ENCODE measurements around the gene CLSTN2. TPM values are rescaled to one million over a fixed set of nuclear protein-coding genes. Genes with fewer than 3 reads are reported as not detected.

CLSTN2 gene
- total and polyA plus RNA-seq, 4 donors = 20.7 to 44.5 (median 22.7) TPM

- DNase-seq (ENCODE audit: low read depth in 4 of 6, low spot score in 6 of 6) = no peak
- no peaks in the 10 kb centered on the region for H3K36me3 ChIP-seq (ENCODE audit: control insufficient read depth, insufficient read depth, low read length)
- whole genome bisulfite sequencing (ENCODE audit: insufficient coverage) = no CpG with 5 or more reads among the region's 1 CpG
Measured at GRCh38 chr3:140288595-140288994, 353.6 kb downstream of the CLSTN2 start.

GRCh38 chr3:140290105-140290504, 355.1 kb downstream of the CLSTN2 start:
- H3K4me3 ChIP-seq (ENCODE audit: low read depth, low read length) = no peak overlapping the region
- peaks cover 3% of the 10 kb centered on the region for H3K4me1 ChIP-seq (ENCODE audit: control insufficient read depth, insufficient read depth, low read length)
- whole genome bisulfite sequencing (ENCODE audit: insufficient coverage) = 57% methylated on average over 1 of the region's 2 CpGs
- H3K9me3 ChIP-seq (ENCODE audit: control insufficient read depth, insufficient read depth, low read length) = no peaks in the 10 kb centered on the region
- H3K27ac ChIP-seq (ENCODE audit: low read depth, low read length) = no peak overlapping the region
- H3K27me3 ChIP-seq (ENCODE audit: control insufficient read depth, insufficient read depth, low read length) = no peaks in the 10 kb centered on the region
- H3K36me3 ChIP-seq (ENCODE audit: control insufficient read depth, insufficient read depth, low read length) = no peaks in the 10 kb centered on the region
- DNase-seq (ENCODE audit: low read depth in 4 of 6, low spot score in 6 of 6) = no peak

More at GRCh38 chr3:140288595-140288994, 353.6 kb downstream of the CLSTN2 start:
- Histone ChIP-seq H3K4me3 (ENCODE audit: low read depth, low read length) (no peak overlapping the region), H3K4me1 (ENCODE audit: control insufficient read depth, insufficient read depth, low read length) (peaks cover 3% of the 10 kb centered on the region), H3K27me3 (ENCODE audit: control insufficient read depth, insufficient read depth, low read length) (no peaks in the 10 kb centered on the region), H3K27ac (ENCODE audit: low read depth, low read length) (no peak overlapping the region), H3K9me3 (ENCODE audit: control insufficient read depth, insufficient read depth, low read length) (no peaks in the 10 kb centered on the region)

- no peak overlapping the region for H3K4me3 ChIP-seq (ENCODE audit: low read depth, low read length)
- no peaks in the 10 kb centered on the region for H3K9me3 ChIP-seq (ENCODE audit: control insufficient read depth, insufficient read depth, low read length)
- H3K36me3 ChIP-seq (ENCODE audit: control insufficient read depth, insufficient read depth, low read length) = no peaks in the 10 kb centered on the region
- WGBS (ENCODE audit: insufficient coverage) = no CpG with 5 or more reads among the region's 2 CpGs
- H3K27ac ChIP-seq (ENCODE audit: low read depth, low read length) = no peak overlapping the region
- H3K27me3 ChIP-seq (ENCODE audit: control insufficient read depth, insufficient read depth, low read length) = no peaks in the 10 kb centered on the region
- no peak for DNase-seq (ENCODE audit: low read depth in 4 of 6, low spot score in 6 of 6)
- H3K4me1 ChIP-seq (ENCODE audit: control insufficient read depth, insufficient read depth, low read length) = peaks cover 3% of the 10 kb centered on the region
Measured at GRCh38 chr3:140292170-140292569, 357.2 kb downstream of the CLSTN2 start.

GRCh38 chr3:140292684-140293083, 357.7 kb downstream of the CLSTN2 start:
- WGBS (ENCODE audit: insufficient coverage) = 40% methylated on average over 1 of the region's 4 CpGs
- no peak overlapping the region for H3K27ac ChIP-seq (ENCODE audit: low read depth, low read length)
- no peaks in the 10 kb centered on the region for H3K36me3 ChIP-seq (ENCODE audit: control insufficient read depth, insufficient read depth, low read length)
- H3K9me3 ChIP-seq (ENCODE audit: control insufficient read depth, insufficient read depth, low read length) = no peaks in the 10 kb centered on the region
- H3K27me3 ChIP-seq (ENCODE audit: control insufficient read depth, insufficient read depth, low read length) = no peaks in the 10 kb centered on the region
- peaks cover 3% of the 10 kb centered on the region for H3K4me1 ChIP-seq (ENCODE audit: control insufficient read depth, insufficient read depth, low read length)
- H3K4me3 ChIP-seq (ENCODE audit: low read depth, low read length) = no peak overlapping the region
- DNase-seq (ENCODE audit: low read depth in 4 of 6, low spot score in 6 of 6) = peak in 3 of 6 donors; percentile 14 to 58 (median 34)

GRCh38 chr3:140294058-140294457, 359.1 kb downstream of the CLSTN2 start:
- H3K27ac ChIP-seq (ENCODE audit: low read depth, low read length) = no peak overlapping the region
- no peaks in the 10 kb centered on the region for H3K9me3 ChIP-seq (ENCODE audit: control insufficient read depth, insufficient read depth, low read length)
- H3K4me3 ChIP-seq (ENCODE audit: low read depth, low read length) = no peak overlapping the region
- peaks cover 3% of the 10 kb centered on the region for H3K4me1 ChIP-seq (ENCODE audit: control insufficient read depth, insufficient read depth, low read length)
- no peaks in the 10 kb centered on the region for H3K36me3 ChIP-seq (ENCODE audit: control insufficient read depth, insufficient read depth, low read length)
- H3K27me3 ChIP-seq (ENCODE audit: control insufficient read depth, insufficient read depth, low read length) = no peaks in the 10 kb centered on the region
- no CpG with 5 or more reads among the region's 2 CpGs for WGBS (ENCODE audit: insufficient coverage)
- DNase-seq (ENCODE audit: low read depth in 4 of 6, low spot score in 6 of 6) = no peak

- no peak overlapping the region for H3K27ac ChIP-seq (ENCODE audit: low read depth, low read length)
- DNase-seq (ENCODE audit: low read depth in 4 of 6, low spot score in 6 of 6) = peak in 1 of 6 donors; percentile 26
- peaks cover 3% of the 10 kb centered on the region for H3K4me1 ChIP-seq (ENCODE audit: control insufficient read depth, insufficient read depth, low read length)
- no peaks in the 10 kb centered on the region for H3K9me3 ChIP-seq (ENCODE audit: control insufficient read depth, insufficient read depth, low read length)
- H3K4me3 ChIP-seq (ENCODE audit: low read depth, low read length) = no peak overlapping the region
- H3K27me3 ChIP-seq (ENCODE audit: control insufficient read depth, insufficient read depth, low read length) = no peaks in the 10 kb centered on the region
- no peaks in the 10 kb centered on the region for H3K36me3 ChIP-seq (ENCODE audit: control insufficient read depth, insufficient read depth, low read length)
- WGBS (ENCODE audit: insufficient coverage) = 63% methylated on average over 1 of the region's 3 CpGs
Measured at GRCh38 chr3:140296796-140297352, 361.9 kb downstream of the CLSTN2 start.

GRCh38 chr3:140298043-140298442, 363.1 kb downstream of the CLSTN2 start:
- H3K4me3 ChIP-seq (ENCODE audit: low read depth, low read length) = no peak overlapping the region
- no peaks in the 10 kb centered on the region for H3K36me3 ChIP-seq (ENCODE audit: control insufficient read depth, insufficient read depth, low read length)
- H3K27me3 ChIP-seq (ENCODE audit: control insufficient read depth, insufficient read depth, low read length) = no peaks in the 10 kb centered on the region
- WGBS (ENCODE audit: insufficient coverage) = no CpG with 5 or more reads among the region's 1 CpG
- DNase-seq (ENCODE audit: low read depth in 4 of 6, low spot score in 6 of 6) = no peak
- no peaks in the 10 kb centered on the region for H3K4me1 ChIP-seq (ENCODE audit: control insufficient read depth, insufficient read depth, low read length)
- no peaks in the 10 kb centered on the region for H3K9me3 ChIP-seq (ENCODE audit: control insufficient read depth, insufficient read depth, low read length)
- H3K27ac ChIP-seq (ENCODE audit: low read depth, low read length) = no peak overlapping the region

GRCh38 chr3:140298569-140299070, 363.6 kb downstream of the CLSTN2 start:
- H3K27me3 ChIP-seq (ENCODE audit: control insufficient read depth, insufficient read depth, low read length) = no peaks in the 10 kb centered on the region
- no peak overlapping the region for H3K27ac ChIP-seq (ENCODE audit: low read depth, low read length)
- no peaks in the 10 kb centered on the region for H3K9me3 ChIP-seq (ENCODE audit: control insufficient read depth, insufficient read depth, low read length)
- H3K36me3 ChIP-seq (ENCODE audit: control insufficient read depth, insufficient read depth, low read length) = no peaks in the 10 kb centered on the region
- DNase-seq (ENCODE audit: low read depth in 4 of 6, low spot score in 6 of 6) = no peak
- WGBS (ENCODE audit: insufficient coverage) = 79% methylated on average over 2 of the region's 2 CpGs
- H3K4me3 ChIP-seq (ENCODE audit: low read depth, low read length) = no peak overlapping the region
- no peaks in the 10 kb centered on the region for H3K4me1 ChIP-seq (ENCODE audit: control insufficient read depth, insufficient read depth, low read length)

- no peak for DNase-seq (ENCODE audit: low read depth in 4 of 6, low spot score in 6 of 6)
- no CpG with 5 or more reads among the region's 2 CpGs for WGBS (ENCODE audit: insufficient coverage)
- Histone ChIP-seq H3K36me3 (ENCODE audit: control insufficient read depth, insufficient read depth, low read length) (no peaks in the 10 kb centered on the region), H3K27me3 (ENCODE audit: control insufficient read depth, insufficient read depth, low read length) (no peaks in the 10 kb centered on the region), H3K27ac (ENCODE audit: low read depth, low read length) (no peak overlapping the region), H3K4me3 (ENCODE audit: low read depth, low read length) (no peak overlapping the region), H3K9me3 (ENCODE audit: control insufficient read depth, insufficient read depth, low read length) (no peaks in the 10 kb centered on the region), H3K4me1 (ENCODE audit: control insufficient read depth, insufficient read depth, low read length) (no peaks in the 10 kb centered on the region)
Measured at GRCh38 chr3:140303875-140304274, 368.9 kb downstream of the CLSTN2 start.

GRCh38 chr3:140308535-140308934, 373.6 kb downstream of the CLSTN2 start:
- Histone ChIP-seq H3K27me3 (ENCODE audit: control insufficient read depth, insufficient read depth, low read length) (no peaks in the 10 kb centered on the region), H3K36me3 (ENCODE audit: control insufficient read depth, insufficient read depth, low read length) (no peaks in the 10 kb centered on the region), H3K4me3 (ENCODE audit: low read depth, low read length) (no peak overlapping the region), H3K9me3 (ENCODE audit: control insufficient read depth, insufficient read depth, low read length) (no peaks in the 10 kb centered on the region), H3K4me1 (ENCODE audit: control insufficient read depth, insufficient read depth, low read length) (no peaks in the 10 kb centered on the region), H3K27ac (ENCODE audit: low read depth, low read length) (no peak overlapping the region)
- WGBS (ENCODE audit: insufficient coverage) = 63% methylated on average over 1 of the region's 2 CpGs
- DNase-seq (ENCODE audit: low read depth in 4 of 6, low spot score in 6 of 6) = peak in 1 of 6 donors; percentile 48

All from spinal cord (tissue), 10 donors.